HG02763 (cell line): ENCODE results near the gene RNF4.
"Not testable (repeated sequence)": the region's sequence is repeated elsewhere in the genome, so short reads cannot be mapped to it uniquely, and the experiment has no call there.

Experiments used
- ATAC-seq: cut with Tn5 transposase; IDR thresholded peaks from one replicate; pipeline ENCODE4 v1.9.1; 2021; ENCODE audit warnings: mild to moderate bottlenecking, moderate library complexity; ENCODE audit not compliant: unreplicated experiment

The RNF4 gene

GRCh38 chr4:2457481-2458295 is 11.2 kb upstream of the RNF4 start:
- no peak for ATAC-seq

GRCh38 chr4:2458546-2459491 is 10.1 kb upstream of the RNF4 start:
- no peak for ATAC-seq

GRCh38 chr4:2459589-2460349 is 9.1 kb upstream of the RNF4 start:
- no peak for ATAC-seq

GRCh38 chr4:2461246-2461960 is 7.5 kb upstream of the RNF4 start:
- ATAC-seq: no peak

- ATAC-seq: peak; percentile 70
Observed at GRCh38 chr4:2462218-2462991, 6.5 kb upstream of the RNF4 start.

GRCh38 chr4:2462992-2463762 is 5.7 kb upstream of the RNF4 start:
- no peak for ATAC-seq

GRCh38 chr4:2465032-2465431 is 3.9 kb upstream of the RNF4 start:
- ATAC-seq: no peak

- ATAC-seq: not testable (repeated sequence)
Observed at GRCh38 chr4:2465544-2465943, 3.4 kb upstream of the RNF4 start.

- ATAC-seq: peak; percentile 33
Observed at GRCh38 chr4:2469192-2469984, 482 bp downstream of the RNF4 start.

- no peak for ATAC-seq
Observed at GRCh38 chr4:2470791-2471190, 1.9 kb downstream of the RNF4 start.

- no peak for ATAC-seq
Observed at GRCh38 chr4:2472187-2472586, 3.3 kb downstream of the RNF4 start.

- ATAC-seq: no peak
Observed at GRCh38 chr4:2478229-2478628, 9.3 kb downstream of the RNF4 start.

- no peak for ATAC-seq
Observed at GRCh38 chr4:2480649-2481048, 11.7 kb downstream of the RNF4 start.

GRCh38 chr4:2482192-2482591 is 13.3 kb downstream of the RNF4 start:
- ATAC-seq: no peak

- ATAC-seq: peak; percentile 37
Observed at GRCh38 chr4:2482693-2483092, 13.8 kb downstream of the RNF4 start.

GRCh38 chr4:2483237-2483636 is 14.3 kb downstream of the RNF4 start:
- no peak for ATAC-seq

GRCh38 chr4:2484185-2484584 is 15.3 kb downstream of the RNF4 start:
- no peak for ATAC-seq

- peak; percentile 66 for ATAC-seq
Observed at GRCh38 chr4:2484993-2485392, 16.1 kb downstream of the RNF4 start.
